MM.1S (cell line): ENCODE measurements around the gene PTGDS.

Experiments
- EZH2 ChIP-seq: fragments of 300-600 bp; sonication (generic); optimal IDR thresholded peaks from 2 replicates; pipeline ENCODE3; 2017; ENCODE audit warnings: low read depth, mild to moderate bottlenecking, antibody characterized with exemption, low read length, mixed read lengths
- EZH2phosphoT487 ChIP-seq: fragments of 300-600 bp; sonication (generic); IDR thresholded peaks from 2 replicates; pipeline ENCODE4 v1.6.1; 2018; ENCODE audit warnings: antibody characterized with exemption, low read length
- TF ChIP-seq, protein P1 (sequence below): fragments of 300-600 bp; sonication (generic); IDR thresholded peaks from 2 replicates; pipeline ENCODE4 v1.5.1; 2016; ENCODE audit warnings: antibody characterized with exemption, low read length, mixed read lengths

DNA sequence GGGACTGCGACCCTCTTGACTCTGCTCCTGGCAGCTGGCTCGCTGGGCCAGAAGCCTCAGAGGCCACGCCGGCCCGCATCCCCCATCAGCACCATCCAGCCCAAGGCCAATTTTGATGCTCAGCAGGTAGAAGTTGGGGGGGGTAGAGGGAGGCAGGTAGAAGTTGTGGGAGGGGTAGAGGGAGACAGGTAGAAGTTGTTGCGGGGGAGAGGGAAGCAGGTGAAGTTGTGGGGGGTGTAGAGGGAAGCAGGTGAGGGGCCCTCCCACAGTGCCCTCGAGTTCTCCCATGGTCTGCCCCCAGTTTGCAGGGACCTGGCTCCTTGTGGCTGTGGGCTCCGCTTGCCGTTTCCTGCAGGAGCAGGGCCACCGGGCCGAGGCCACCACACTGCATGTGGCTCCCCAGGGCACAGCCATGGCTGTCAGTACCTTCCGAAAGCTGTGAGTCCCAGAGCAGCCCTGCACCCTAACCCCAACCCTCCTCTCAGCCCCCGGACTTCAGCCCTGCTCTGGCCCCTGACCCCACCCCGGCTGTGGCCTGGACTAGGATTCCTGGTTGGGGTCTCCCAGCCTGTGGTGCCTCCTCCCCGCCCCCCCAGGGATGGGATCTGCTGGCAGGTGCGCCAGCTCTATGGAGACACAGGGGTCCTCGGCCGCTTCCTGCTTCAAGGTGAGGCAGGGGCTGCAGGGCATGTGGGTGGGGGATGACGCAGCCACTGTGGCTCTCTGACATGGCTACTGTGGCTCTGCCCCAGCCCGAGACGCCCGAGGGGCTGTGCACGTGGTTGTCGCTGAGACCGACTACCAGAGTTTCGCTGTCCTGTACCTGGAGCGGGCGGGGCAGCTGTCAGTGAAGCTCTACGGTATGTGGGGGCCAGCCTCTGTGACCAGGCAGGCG lies 31.7 kb upstream of the PTGDS start:
- TF ChIP-seq, protein P1, sequence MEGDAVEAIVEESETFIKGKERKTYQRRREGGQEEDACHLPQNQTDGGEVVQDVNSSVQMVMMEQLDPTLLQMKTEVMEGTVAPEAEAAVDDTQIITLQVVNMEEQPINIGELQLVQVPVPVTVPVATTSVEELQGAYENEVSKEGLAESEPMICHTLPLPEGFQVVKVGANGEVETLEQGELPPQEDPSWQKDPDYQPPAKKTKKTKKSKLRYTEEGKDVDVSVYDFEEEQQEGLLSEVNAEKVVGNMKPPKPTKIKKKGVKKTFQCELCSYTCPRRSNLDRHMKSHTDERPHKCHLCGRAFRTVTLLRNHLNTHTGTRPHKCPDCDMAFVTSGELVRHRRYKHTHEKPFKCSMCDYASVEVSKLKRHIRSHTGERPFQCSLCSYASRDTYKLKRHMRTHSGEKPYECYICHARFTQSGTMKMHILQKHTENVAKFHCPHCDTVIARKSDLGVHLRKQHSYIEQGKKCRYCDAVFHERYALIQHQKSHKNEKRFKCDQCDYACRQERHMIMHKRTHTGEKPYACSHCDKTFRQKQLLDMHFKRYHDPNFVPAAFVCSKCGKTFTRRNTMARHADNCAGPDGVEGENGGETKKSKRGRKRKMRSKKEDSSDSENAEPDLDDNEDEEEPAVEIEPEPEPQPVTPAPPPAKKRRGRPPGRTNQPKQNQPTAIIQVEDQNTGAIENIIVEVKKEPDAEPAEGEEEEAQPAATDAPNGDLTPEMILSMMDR = no peak
- no peak for TF ChIP-seq EZH2
- no peak for TF ChIP-seq EZH2phosphoT487
